Liver (tissue), 9 donors: ENCODE data around the gene ID4. TPM values are rescaled to one million over a fixed set of nuclear protein-coding genes. Genes with fewer than 3 reads are reported as not detected.

Source experiments
- DNase-seq: peaks from one replicate; pipeline ENCODE4 v3.0.0-alpha.2; 2017; ENCODE audit warnings: low spot score
- H3K27ac ChIP-seq, 2 donors: one replicate each; pipeline ENCODE4 v1.7.0; 2013; ENCODE audit warnings: inconsistent platforms in 2 of 2, low read length in 2 of 2, control low read depth in 1 of 2, low read depth in 1 of 2, mild to moderate bottlenecking in 1 of 2
- H3K27me3 ChIP-seq, 4 donors: one replicate each; pipeline versions ENCODE4 v1.6.1 to v1.7.0; 2013; ENCODE audit warnings: low read length in 3 of 4, inconsistent platforms in 1 of 4, mild to moderate bottlenecking in 1 of 4, moderate library complexity in 1 of 4; ENCODE audit not compliant: control insufficient read depth in 4 of 4, insufficient read depth in 4 of 4
- H3K36me3 ChIP-seq, 4 donors: one replicate each; pipeline versions ENCODE4 v1.6.1 to v1.7.0; 2013; ENCODE audit warnings: low read length in 3 of 4, mild to moderate bottlenecking in 3 of 4, low read depth in 1 of 4, moderate library complexity in 1 of 4; ENCODE audit not compliant: control insufficient read depth in 4 of 4, insufficient read depth in 3 of 4
- H3K4me1 ChIP-seq, 4 donors: one replicate each; pipeline versions ENCODE4 v1.6.1 to v1.7.0; 2013; ENCODE audit warnings: low read length in 3 of 4, mild to moderate bottlenecking in 3 of 4, moderate library complexity in 1 of 4; ENCODE audit not compliant: control insufficient read depth in 4 of 4, insufficient read depth in 4 of 4
- H3K4me3 ChIP-seq, 3 donors: one replicate each; pipeline versions ENCODE4 v1.6.1 to v1.7.0; 2013; ENCODE audit warnings: low read length in 3 of 3, control low read depth in 1 of 3, low read depth in 1 of 3, mild to moderate bottlenecking in 1 of 3
- H3K9ac ChIP-seq, 2 donors: one replicate each; pipeline ENCODE4 v1.7.0; 2013; ENCODE audit warnings: low read length in 2 of 2, mild to moderate bottlenecking in 2 of 2, moderate library complexity in 2 of 2, control low read depth in 1 of 2, low read depth in 1 of 2
- H3K9me3 ChIP-seq, 4 donors: one replicate each; pipeline versions ENCODE4 v1.6.1 to v1.7.0; 2013; ENCODE audit warnings: low read length in 3 of 4; ENCODE audit not compliant: control insufficient read depth in 4 of 4
- CTCF ChIP-seq: fragments of 150-350 bp; IDR thresholded peaks from 2 replicates; pipeline ENCODE4 v1.5.1; 2017; ENCODE audit warnings: improper control_type of control experiment, low read depth, low read length; ENCODE audit not compliant: missing input control
- FOXA1 ChIP-seq: IDR thresholded peaks from 2 replicates; pipeline ENCODE4 v1.6.1; 2016; ENCODE audit warnings: antibody characterized with exemption
- FOXA2 ChIP-seq: IDR thresholded peaks from 2 replicates; pipeline ENCODE4 v1.6.1; 2016; ENCODE audit warnings: antibody characterized with exemption
- GABPA ChIP-seq, 2 donors: IDR thresholded peaks in 1 of 2; conservative IDR thresholded peaks in 1 of 2; 2 replicates each; pipeline ENCODE4 v1.6.1; 2016; ENCODE audit warnings: antibody characterized with exemption in 2 of 2, mild to moderate bottlenecking in 1 of 2, moderate library complexity in 1 of 2
- HNF4A ChIP-seq, 2 donors: conservative IDR thresholded peaks; 2 replicates each; pipeline ENCODE4 v1.6.1; 2016; ENCODE audit warnings: antibody characterized with exemption in 2 of 2, mild to moderate bottlenecking in 2 of 2
- HNF4G ChIP-seq: IDR thresholded peaks from 2 replicates; pipeline ENCODE4 v1.6.1; 2016; ENCODE audit warnings: antibody characterized with exemption
- JUND ChIP-seq, 2 donors: IDR thresholded peaks; 2 replicates each; pipeline ENCODE4 v1.6.1; 2016; ENCODE audit warnings: antibody characterized with exemption in 2 of 2
- NR2F2 ChIP-seq: IDR thresholded peaks from 2 replicates; pipeline ENCODE4 v1.6.1; 2016; ENCODE audit warnings: antibody characterized with exemption
- RAD21 ChIP-seq, 2 donors: IDR thresholded peaks; 2 replicates each; pipeline ENCODE4 v1.6.1; 2016; ENCODE audit warnings: antibody characterized with exemption in 2 of 2, mild to moderate bottlenecking in 2 of 2
- REST ChIP-seq: IDR thresholded peaks from 2 replicates; pipeline ENCODE4 v1.6.1; 2016; ENCODE audit warnings: antibody characterized with exemption, mild to moderate bottlenecking
- RXRA ChIP-seq, 2 donors: IDR thresholded peaks; 2 replicates each; pipeline ENCODE4 v1.6.1; 2017 to 2018; ENCODE audit warnings: antibody characterized with exemption in 2 of 2, mild to moderate bottlenecking in 1 of 2
- SP1 ChIP-seq: IDR thresholded peaks from 2 replicates; pipeline ENCODE4 v1.6.1; 2018; ENCODE audit warnings: antibody characterized with exemption, mild to moderate bottlenecking
- TAF1 ChIP-seq: conservative IDR thresholded peaks from 2 replicates; pipeline ENCODE4 v1.6.1; 2016; ENCODE audit warnings: antibody characterized with exemption, mild to moderate bottlenecking
- YY1 ChIP-seq: IDR thresholded peaks from 2 replicates; pipeline ENCODE4 v1.6.1; 2016; ENCODE audit warnings: antibody characterized with exemption, mild to moderate bottlenecking
- WGBS: extraction: QIAGEN DNeasy Blood & Tissue Kit; methylation state at CpG from one replicate; pipeline ENCODE4 v1.1.7; 2013; 5-methylcytosine and 5-hydroxymethylcytosine counted together
- polyA plus RNA-seq, 2 donors: library from polyadenylated mRNA; stranded (reverse) in 1 of 2; unstranded in 1 of 2; fragments of 200-250 nt in 1 of 2; fragments of >200 nt in 1 of 2; fragmentation: Nextera tagmentation in 1 of 2; extraction: Ambion mirVana in 1 of 2; gene quantifications; one replicate each; pipeline versions ENCODE4 v1.2.1 to v1.2.3, GENCODE V29; 2013 to 2015
- total RNA-seq, 2 donors: library from RNA; depleted of rRNA; stranded (reverse); fragments of >200 nt; gene quantifications; one replicate each; pipeline ENCODE4 v1.2.3, GENCODE V29; 2014
- TF ChIP-seq, protein P1 (sequence below): IDR thresholded peaks from 2 replicates; pipeline ENCODE4 v1.6.1; 2016; ENCODE audit warnings: antibody characterized with exemption
- TF ChIP-seq, protein P2 (sequence below): IDR thresholded peaks from 2 replicates; pipeline ENCODE4 v1.6.1; 2016; ENCODE audit warnings: antibody characterized with exemption
- TF ChIP-seq, protein P3 (sequence below): IDR thresholded peaks from 2 replicates; pipeline ENCODE4 v1.6.1; 2016; ENCODE audit warnings: antibody characterized with exemption
- donor health status: healthy.
- donor health status: healthy.
- donor health status: healthy.
- donor health status: healthy.
- donor health status: healthy.

ID4 gene
- total and polyA plus RNA-seq, 4 donors: 0.38 to 3.7 (median 1.2) TPM

DNA sequence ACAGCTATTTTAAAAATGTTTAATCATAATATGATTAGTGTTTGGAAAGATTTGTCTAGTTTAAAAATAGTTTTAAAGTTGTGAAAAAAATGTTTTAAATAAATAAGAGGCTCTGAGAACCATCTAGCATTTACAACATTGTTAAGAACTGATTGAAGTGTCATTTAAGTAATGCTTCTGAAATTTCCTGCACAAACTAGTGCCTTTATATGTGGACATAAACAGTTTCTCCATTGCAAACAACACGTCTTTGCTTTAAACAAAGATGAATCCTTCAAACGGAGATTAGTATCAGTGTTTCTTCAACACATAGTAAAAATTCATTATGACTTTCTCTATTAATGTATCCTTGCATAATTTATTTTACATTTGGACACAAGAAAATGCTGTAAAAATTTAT is 45.9 kb upstream of the ID4 start (continued):
- TF ChIP-seq JUND (IDR thresholded peaks at IDR 0.05): no peak

GRCh38 chr6:19795211-19795610 is 42.0 kb upstream of the ID4 start:
- no peaks in the 10 kb centered on the region for H3K36me3 ChIP-seq
- H3K9me3 ChIP-seq: peaks cover 0 to 3% (median 2%) of the 10 kb centered on the region in 4 donors
- no peaks in the 10 kb centered on the region for H3K4me1 ChIP-seq
- no peak overlapping the region for H3K9ac ChIP-seq
- peaks cover 0 to 3% (median 0%) of the 10 kb centered on the region in 4 donors for H3K27me3 ChIP-seq
- TF ChIP-seq FOXA1 (no peak), HNF4G (no peak), SP1 (no peak), TAF1 (no peak)
- TF ChIP-seq, protein P1, sequence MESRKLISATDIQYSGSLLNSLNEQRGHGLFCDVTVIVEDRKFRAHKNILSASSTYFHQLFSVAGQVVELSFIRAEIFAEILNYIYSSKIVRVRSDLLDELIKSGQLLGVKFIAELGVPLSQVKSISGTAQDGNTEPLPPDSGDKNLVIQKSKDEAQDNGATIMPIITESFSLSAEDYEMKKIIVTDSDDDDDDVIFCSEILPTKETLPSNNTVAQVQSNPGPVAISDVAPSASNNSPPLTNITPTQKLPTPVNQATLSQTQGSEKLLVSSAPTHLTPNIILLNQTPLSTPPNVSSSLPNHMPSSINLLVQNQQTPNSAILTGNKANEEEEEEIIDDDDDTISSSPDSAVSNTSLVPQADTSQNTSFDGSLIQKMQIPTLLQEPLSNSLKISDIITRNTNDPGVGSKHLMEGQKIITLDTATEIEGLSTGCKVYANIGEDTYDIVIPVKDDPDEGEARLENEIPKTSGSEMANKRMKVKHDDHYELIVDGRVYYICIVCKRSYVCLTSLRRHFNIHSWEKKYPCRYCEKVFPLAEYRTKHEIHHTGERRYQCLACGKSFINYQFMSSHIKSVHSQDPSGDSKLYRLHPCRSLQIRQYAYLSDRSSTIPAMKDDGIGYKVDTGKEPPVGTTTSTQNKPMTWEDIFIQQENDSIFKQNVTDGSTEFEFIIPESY: no peak
- H3K27ac ChIP-seq: no peak overlapping the region
- DNase-seq: no peak
- no peak overlapping the region for H3K4me3 ChIP-seq

DNA sequence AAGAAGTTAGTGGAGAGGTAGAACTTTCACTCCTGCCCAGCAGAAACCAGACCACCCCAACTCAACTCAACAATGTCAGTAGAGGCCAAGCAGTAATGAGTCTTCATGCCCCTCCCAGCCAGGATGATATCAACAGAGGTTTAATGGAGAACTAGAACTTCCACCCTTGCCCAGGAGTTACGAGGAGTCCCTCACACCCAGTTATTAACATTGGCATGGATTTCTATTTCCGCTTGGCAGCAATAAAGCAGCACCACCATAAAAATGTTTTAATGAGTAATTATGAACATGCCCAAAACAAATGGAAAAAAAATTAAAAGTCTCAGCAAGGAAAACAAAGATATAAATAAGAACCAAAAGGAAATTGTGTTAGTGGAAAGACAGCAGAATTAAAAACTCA is 40.7 kb upstream of the ID4 start:
- H3K4me1 ChIP-seq: no peaks in the 10 kb centered on the region
- H3K36me3 ChIP-seq: no peaks in the 10 kb centered on the region
- no peak overlapping the region for H3K9ac ChIP-seq
- DNase-seq: no peak
- peaks cover 0 to 3% (median 0%) of the 10 kb centered on the region in 4 donors for H3K27me3 ChIP-seq
- H3K9me3 ChIP-seq: peaks cover 0 to 3% (median 2%) of the 10 kb centered on the region in 4 donors
- WGBS: 79% methylated on average over 2 of the region's 2 CpGs
- no peak overlapping the region for H3K4me3 ChIP-seq
- H3K27ac ChIP-seq: no peak overlapping the region
- TF ChIP-seq YY1: no peak
- no peak for TF ChIP-seq NR2F2
- TF ChIP-seq TAF1: no peak
- no peak for TF ChIP-seq FOXA1
- no peak for TF ChIP-seq HNF4G
- TF ChIP-seq HNF4A (conservative IDR thresholded peaks at IDR 0.05): no peak
- TF ChIP-seq RAD21 (IDR thresholded peaks at IDR 0.05): no peak
- TF ChIP-seq JUND (IDR thresholded peaks at IDR 0.05): no peak
- TF ChIP-seq CTCF: no peak
- no peak for TF ChIP-seq GABPA (IDR thresholded peaks at IDR 0.05 in 1 of 2, conservative IDR thresholded peaks at IDR 0.05 in 1 of 2)
- TF ChIP-seq, protein P1: no peak
- TF ChIP-seq, protein P2, sequence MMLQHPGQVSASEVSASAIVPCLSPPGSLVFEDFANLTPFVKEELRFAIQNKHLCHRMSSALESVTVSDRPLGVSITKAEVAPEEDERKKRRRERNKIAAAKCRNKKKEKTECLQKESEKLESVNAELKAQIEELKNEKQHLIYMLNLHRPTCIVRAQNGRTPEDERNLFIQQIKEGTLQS: no peak
- TF ChIP-seq, protein P3, sequence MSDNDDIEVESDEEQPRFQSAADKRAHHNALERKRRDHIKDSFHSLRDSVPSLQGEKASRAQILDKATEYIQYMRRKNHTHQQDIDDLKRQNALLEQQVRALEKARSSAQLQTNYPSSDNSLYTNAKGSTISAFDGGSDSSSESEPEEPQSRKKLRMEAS: no peak
- no peak for TF ChIP-seq RXRA (IDR thresholded peaks at IDR 0.05)
- TF ChIP-seq FOXA2: no peak
- no peak for TF ChIP-seq SP1
- TF ChIP-seq REST: no peak
